Sigmoid colon (tissue), 7 donors: ENCODE results near the gene BLM. TPM values are rescaled to one million over a fixed set of nuclear protein-coding genes. Genes with fewer than 3 reads are reported as not detected.

Source experiments
- DNase-seq: peaks from one replicate; pipeline ENCODE4 v3.0.0-alpha.2; 2019
- H3K27ac ChIP-seq, 4 donors: fragments of 200-600 bp; sonication (generic); one replicate each; pipeline ENCODE4 v1.5.1; 2016 to 2019; ENCODE audit warnings: mild to moderate bottlenecking in 1 of 4
- H3K27me3 ChIP-seq, 3 donors: fragments of 200-600 bp; sonication (generic); one replicate each; pipeline ENCODE4 v1.5.1; 2019; ENCODE audit warnings: mild to moderate bottlenecking in 1 of 3
- H3K36me3 ChIP-seq, 4 donors: fragments of 200-600 bp; sonication (generic); one replicate each; pipeline ENCODE4 v1.5.1; 2016 to 2019
- H3K4me1 ChIP-seq, 4 donors: fragments of 200-600 bp; sonication (generic); one replicate each; pipeline ENCODE4 v1.5.1; 2017 to 2019
- H3K4me3 ChIP-seq, 4 donors: fragments of 200-600 bp; sonication (generic); one replicate each; pipeline ENCODE4 v1.5.1; 2017 to 2019; ENCODE audit warnings: mild to moderate bottlenecking in 2 of 4, moderate library complexity in 1 of 4
- H3K9me3 ChIP-seq, 4 donors: fragments of 200-600 bp in 3 of 4; sonication (generic) in 3 of 4; one replicate each; pipeline versions ENCODE4 v1.5.1 to v1.6.1; 2013 to 2019
- EP300 ChIP-seq, 4 donors: sonication (generic); formaldehyde crosslinking; IDR thresholded peaks; one replicate each; pipeline ENCODE4 v1.6.1; 2017; ENCODE audit warnings: antibody characterized with exemption in 4 of 4
- POLR2A ChIP-seq, 2 donors: fragments of 450-650 bp; IDR thresholded peaks; one replicate each; pipeline ENCODE4 v1.6.1; 2016; ENCODE audit warnings: antibody characterized with exemption in 2 of 2, mild to moderate bottlenecking in 2 of 2, moderate library complexity in 2 of 2
- POLR2AphosphoS5 ChIP-seq, 4 donors: sonication (generic); formaldehyde crosslinking; IDR thresholded peaks; one replicate each; pipeline ENCODE4 v1.6.1; 2017; ENCODE audit warnings: antibody characterized with exemption in 4 of 4
- WGBS, 2 donors: extraction: QIAGEN DNeasy Blood & Tissue Kit; methylation state at CpG; one replicate each; pipeline ENCODE4 v1.1.7; 2013; 5-methylcytosine and 5-hydroxymethylcytosine counted together
- intact Hi-C: fragments of 100-400 bp; cut with DNase I; formaldehyde crosslinking; loops from one replicate; pipeline ENCODE4 v1.15.1; 2023
- polyA plus RNA-seq, 3 donors: library from polyadenylated mRNA; stranded (reverse); fragments of 200-250 nt; gene quantifications; one replicate each; pipeline ENCODE4 v1.2.3, GENCODE V29; 2013
- total RNA-seq, 4 donors: library from RNA; depleted of rRNA; stranded (reverse); fragments of >200 nt; gene quantifications; one replicate each; pipeline ENCODE4 v1.1.0, GENCODE V29; 2016
- TF ChIP-seq, protein P1 (sequence below), 4 experiments: fragments of 450-650 bp in 3 of 4; fragments of 200-600 bp in 1 of 4; IDR thresholded peaks; one replicate each; pipeline ENCODE4 v1.5.1; 2016 to 2019; ENCODE audit warnings: antibody characterized with exemption in 4 of 4, mild to moderate bottlenecking in 3 of 4, moderate library complexity in 2 of 4
- donor health status: healthy with polysubstance abuse.
- donor health status: Bipolar disorder and iron deficiency.
- donor health status: healthy.

Gene BLM
- total and polyA plus RNA-seq, 7 donors = 0.54 to 6.2 (median 0.85) TPM; not detected in 1

DNA sequence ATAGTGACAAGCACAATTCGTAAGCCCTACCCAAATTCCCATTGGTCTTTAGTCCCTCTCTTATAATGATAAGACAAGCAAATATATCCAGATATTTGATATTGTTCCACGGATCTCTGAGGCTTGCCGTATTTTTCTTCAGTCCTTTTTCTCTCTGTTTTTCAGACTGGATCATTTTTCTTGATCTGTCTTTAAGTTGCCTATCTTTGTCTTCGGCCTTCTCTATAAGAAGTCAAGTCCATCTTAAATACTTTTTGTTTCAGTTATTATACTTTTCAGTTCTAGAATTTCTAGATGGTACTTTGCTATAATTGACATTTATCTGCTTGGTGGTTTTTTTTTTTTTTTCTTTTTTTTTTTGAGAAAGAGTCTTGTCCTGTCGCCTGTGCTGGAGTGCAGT, 13.7 kb upstream of the BLM start:
- WGBS, 2 donors = 96% methylated on average over 5 of the region's 5 CpGs
- Histone ChIP-seq H3K27ac (no peak overlapping the region), H3K9me3 (no peaks in the 10 kb centered on the region), H3K27me3 (no peaks in the 10 kb centered on the region), H3K4me1 (no peaks in the 10 kb centered on the region), H3K4me3 (no peak overlapping the region), H3K36me3 (no peaks in the 10 kb centered on the region)
- no peak for TF ChIP-seq POLR2A (IDR thresholded peaks at IDR 0.05)
- TF ChIP-seq EP300 (IDR thresholded peaks at IDR 0.05) = no peak
- TF ChIP-seq, protein P1, sequence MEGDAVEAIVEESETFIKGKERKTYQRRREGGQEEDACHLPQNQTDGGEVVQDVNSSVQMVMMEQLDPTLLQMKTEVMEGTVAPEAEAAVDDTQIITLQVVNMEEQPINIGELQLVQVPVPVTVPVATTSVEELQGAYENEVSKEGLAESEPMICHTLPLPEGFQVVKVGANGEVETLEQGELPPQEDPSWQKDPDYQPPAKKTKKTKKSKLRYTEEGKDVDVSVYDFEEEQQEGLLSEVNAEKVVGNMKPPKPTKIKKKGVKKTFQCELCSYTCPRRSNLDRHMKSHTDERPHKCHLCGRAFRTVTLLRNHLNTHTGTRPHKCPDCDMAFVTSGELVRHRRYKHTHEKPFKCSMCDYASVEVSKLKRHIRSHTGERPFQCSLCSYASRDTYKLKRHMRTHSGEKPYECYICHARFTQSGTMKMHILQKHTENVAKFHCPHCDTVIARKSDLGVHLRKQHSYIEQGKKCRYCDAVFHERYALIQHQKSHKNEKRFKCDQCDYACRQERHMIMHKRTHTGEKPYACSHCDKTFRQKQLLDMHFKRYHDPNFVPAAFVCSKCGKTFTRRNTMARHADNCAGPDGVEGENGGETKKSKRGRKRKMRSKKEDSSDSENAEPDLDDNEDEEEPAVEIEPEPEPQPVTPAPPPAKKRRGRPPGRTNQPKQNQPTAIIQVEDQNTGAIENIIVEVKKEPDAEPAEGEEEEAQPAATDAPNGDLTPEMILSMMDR (IDR thresholded peaks at IDR 0.05) = no peak
- no peak for DNase-seq
- intact Hi-C loops = no loop called here

DNA sequence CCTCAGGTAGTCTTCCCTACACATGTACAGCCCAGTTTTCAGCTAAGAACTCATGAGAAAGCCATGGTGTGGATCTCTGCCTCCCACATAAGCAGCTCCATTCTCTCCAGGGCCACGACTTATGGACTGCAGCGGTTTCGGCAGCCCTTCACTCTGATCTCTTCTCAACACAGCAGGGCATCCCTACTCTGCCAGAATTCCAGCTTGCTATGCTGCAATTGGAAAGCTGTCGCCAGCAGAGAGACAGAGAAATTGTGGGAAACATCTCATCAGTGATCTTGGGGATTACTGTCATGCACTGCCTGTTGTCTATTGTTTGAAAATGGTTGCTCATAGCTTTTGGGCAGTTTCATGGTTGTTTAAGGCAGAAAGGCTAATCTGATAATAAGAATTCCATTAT, 11.9 kb upstream of the BLM start:
- Histone ChIP-seq H3K4me1 (no peaks in the 10 kb centered on the region), H3K4me3 (no peak overlapping the region), H3K9me3 (no peaks in the 10 kb centered on the region), H3K36me3 (no peaks in the 10 kb centered on the region), H3K27me3 (no peaks in the 10 kb centered on the region), H3K27ac (no peak overlapping the region)
- DNase-seq = no peak
- intact Hi-C loops = no loop called here
- WGBS, 2 donors = 86 to 99% methylated on average over 4 of the region's 4 CpGs
- TF ChIP-seq, protein P1 (IDR thresholded peaks at IDR 0.05) = no peak
- TF ChIP-seq POLR2A (IDR thresholded peaks at IDR 0.05) = no peak
- TF ChIP-seq EP300 (IDR thresholded peaks at IDR 0.05) = no peak
- no peak for TF ChIP-seq POLR2AphosphoS5 (IDR thresholded peaks at IDR 0.05)

DNA sequence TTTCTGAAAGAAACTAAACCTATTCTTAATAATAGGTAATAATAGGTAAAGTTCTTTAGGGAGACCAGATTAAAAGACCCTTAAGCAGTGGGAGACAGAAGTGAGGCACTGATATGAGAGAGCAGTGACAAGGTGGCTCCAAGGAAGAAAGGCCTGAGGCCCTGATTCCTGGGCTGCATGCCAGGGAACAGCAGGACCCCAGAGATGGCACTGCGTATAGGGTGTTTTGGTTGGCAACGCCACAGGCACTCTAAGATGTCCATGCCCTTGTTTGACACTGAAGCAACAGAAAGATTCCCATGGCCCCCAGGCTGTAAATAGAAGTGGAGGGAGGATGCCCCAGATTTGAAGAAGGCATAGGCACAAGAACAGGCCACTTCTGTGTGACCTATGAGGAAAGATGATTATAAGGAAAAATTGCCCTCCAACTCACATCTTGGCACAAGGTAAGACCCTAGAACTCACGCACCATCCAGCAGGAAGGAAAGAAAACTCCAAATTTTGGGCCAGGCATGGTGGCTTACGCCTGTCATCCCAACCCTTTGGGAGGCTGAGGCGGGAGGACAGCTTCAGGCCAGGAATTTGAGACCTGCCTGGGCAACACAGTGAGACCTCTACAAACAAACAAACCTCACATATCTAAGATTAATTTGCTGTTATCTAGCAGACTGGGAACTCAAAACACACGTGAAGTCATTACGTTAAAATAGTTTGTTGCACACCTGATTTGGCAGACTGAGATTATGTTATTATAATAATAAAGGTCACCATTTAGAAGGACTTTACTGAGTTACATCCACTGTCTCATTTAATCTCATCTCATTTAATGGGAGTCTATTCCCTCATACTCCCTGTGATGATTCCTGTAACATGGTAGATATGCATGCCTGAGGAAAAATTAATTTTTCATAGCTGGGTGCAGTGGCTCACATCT, 10.5 kb upstream of the BLM start:
- no peak for DNase-seq
- WGBS, 2 donors = 89 to 96% methylated on average over 7 of the region's 7 CpGs
- TF ChIP-seq, protein P1 (IDR thresholded peaks at IDR 0.05) = no peak
- TF ChIP-seq EP300 (IDR thresholded peaks at IDR 0.05) (no peak), POLR2AphosphoS5 (IDR thresholded peaks at IDR 0.05) (no peak), POLR2A (IDR thresholded peaks at IDR 0.05) (no peak)
- no peaks in the 10 kb centered on the region for H3K4me1 ChIP-seq
- H3K9me3 ChIP-seq = no peaks in the 10 kb centered on the region
- H3K36me3 ChIP-seq = no peaks in the 10 kb centered on the region
- no peak overlapping the region for H3K27ac ChIP-seq
- intact Hi-C loops = no loop called here
- H3K27me3 ChIP-seq = no peaks in the 10 kb centered on the region
- H3K4me3 ChIP-seq = no peak overlapping the region

DNA sequence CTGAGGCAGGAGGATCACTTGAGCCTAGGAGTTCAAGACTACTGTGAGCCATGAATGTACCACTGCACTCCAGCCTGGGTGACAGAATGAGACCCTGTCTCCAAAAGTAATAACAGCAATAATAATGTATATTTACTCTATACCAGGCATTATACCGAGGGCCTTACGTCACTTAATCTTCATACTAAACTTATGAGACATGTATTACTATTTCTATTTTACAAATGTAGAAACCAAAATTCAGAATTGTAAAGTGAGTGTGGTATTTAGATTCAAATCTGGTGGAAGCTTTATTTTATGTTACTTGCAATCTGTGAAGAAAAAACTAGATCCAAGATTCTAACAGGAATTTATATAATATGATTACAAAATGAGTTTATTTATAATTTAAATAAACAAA, 9.7 kb upstream of the BLM start:
- Histone ChIP-seq H3K27ac (no peak overlapping the region), H3K4me1 (no peaks in the 10 kb centered on the region), H3K9me3 (no peaks in the 10 kb centered on the region), H3K27me3 (no peaks in the 10 kb centered on the region), H3K4me3 (no peak overlapping the region), H3K36me3 (no peaks in the 10 kb centered on the region)
- intact Hi-C loops = no loop called here
- no peak for DNase-seq
- TF ChIP-seq, protein P1 (IDR thresholded peaks at IDR 0.05) = no peak
- TF ChIP-seq POLR2AphosphoS5 (IDR thresholded peaks at IDR 0.05) (no peak), EP300 (IDR thresholded peaks at IDR 0.05) (no peak), POLR2A (IDR thresholded peaks at IDR 0.05) (no peak)
- 90 to 92% methylated on average over 2 of the region's 2 CpGs for WGBS, 2 donors
